Type B pancreatic cell (in vitro differentiated cells): ENCODE data around the gene U2AF1L4. TPM values are rescaled to one million over a fixed set of nuclear protein-coding genes. Genes with fewer than 3 reads are reported as not detected.
"Not testable (repeated sequence)": the region's sequence is repeated elsewhere in the genome, so short reads cannot be mapped to it uniquely, and the experiment has no call there.

Experiments used
- DNase-seq: peaks from one replicate; pipeline ENCODE4 v3.0.0; 2021; ENCODE audit warnings: mixed read lengths; ENCODE audit not compliant: unreplicated experiment; ENCODE audit errors: extremely low spot score
- H3K27ac Mint-ChIP-seq: 2 replicates; pipeline ENCODE4 v1.8.0; 2021; ENCODE audit warnings: mild to moderate bottlenecking, mixed read lengths
- H3K27me3 Mint-ChIP-seq: 2 replicates; pipeline ENCODE4 v1.8.0; 2021; ENCODE audit warnings: mixed read lengths
- H3K36me3 Mint-ChIP-seq: 2 replicates; pipeline ENCODE4 v1.8.0; 2021; ENCODE audit warnings: mixed read lengths
- H3K4me1 Mint-ChIP-seq: one replicate; pipeline ENCODE4 v1.8.0; 2021; ENCODE audit warnings: mixed read lengths; ENCODE audit not compliant: unreplicated experiment
- H3K4me3 Mint-ChIP-seq: 2 replicates; pipeline ENCODE4 v1.8.0; 2021; ENCODE audit warnings: mild to moderate bottlenecking, mixed read lengths
- H3K9me3 Mint-ChIP-seq: 2 replicates; pipeline ENCODE4 v1.8.0; 2021; ENCODE audit warnings: mixed read lengths
- total RNA-seq: library from RNA; stranded (reverse); gene quantifications from 2 replicates; pipeline ENCODE4 v1.2.1, GENCODE V29; 2021; ENCODE audit warnings: low replicate concordance
- TF ChIP-seq, protein P1 (sequence below): fragments of 200-600 bp; sonication (generic); conservative IDR thresholded peaks from 2 replicates; pipeline ENCODE4 v1.5.0; 2021; ENCODE audit warnings: antibody characterized with exemption, mild to moderate bottlenecking

U2AF1L4 gene
- total RNA-seq, 1 donor from 2014 or later: 25.4 TPM

DNA sequence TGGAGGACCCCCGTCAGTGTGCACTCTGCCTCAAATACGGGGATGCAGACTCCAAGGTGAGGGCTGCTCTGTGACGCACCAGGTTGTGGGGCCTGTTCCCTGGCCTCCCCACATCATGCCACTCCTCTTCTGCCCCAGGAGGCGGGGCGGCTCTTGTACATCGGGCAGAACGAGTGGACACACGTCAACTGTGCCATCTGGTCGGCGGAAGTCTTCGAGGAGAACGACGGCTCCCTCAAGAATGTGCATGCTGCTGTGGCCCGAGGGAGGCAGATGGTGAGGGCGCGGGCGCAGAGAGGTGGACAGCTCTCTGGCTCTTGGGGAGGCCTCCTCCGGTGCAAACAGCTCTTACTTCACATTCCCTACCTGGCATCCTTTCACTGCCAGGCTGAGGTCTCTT is 16.2 kb downstream of the U2AF1L4 start:
- TF ChIP-seq, protein P1, sequence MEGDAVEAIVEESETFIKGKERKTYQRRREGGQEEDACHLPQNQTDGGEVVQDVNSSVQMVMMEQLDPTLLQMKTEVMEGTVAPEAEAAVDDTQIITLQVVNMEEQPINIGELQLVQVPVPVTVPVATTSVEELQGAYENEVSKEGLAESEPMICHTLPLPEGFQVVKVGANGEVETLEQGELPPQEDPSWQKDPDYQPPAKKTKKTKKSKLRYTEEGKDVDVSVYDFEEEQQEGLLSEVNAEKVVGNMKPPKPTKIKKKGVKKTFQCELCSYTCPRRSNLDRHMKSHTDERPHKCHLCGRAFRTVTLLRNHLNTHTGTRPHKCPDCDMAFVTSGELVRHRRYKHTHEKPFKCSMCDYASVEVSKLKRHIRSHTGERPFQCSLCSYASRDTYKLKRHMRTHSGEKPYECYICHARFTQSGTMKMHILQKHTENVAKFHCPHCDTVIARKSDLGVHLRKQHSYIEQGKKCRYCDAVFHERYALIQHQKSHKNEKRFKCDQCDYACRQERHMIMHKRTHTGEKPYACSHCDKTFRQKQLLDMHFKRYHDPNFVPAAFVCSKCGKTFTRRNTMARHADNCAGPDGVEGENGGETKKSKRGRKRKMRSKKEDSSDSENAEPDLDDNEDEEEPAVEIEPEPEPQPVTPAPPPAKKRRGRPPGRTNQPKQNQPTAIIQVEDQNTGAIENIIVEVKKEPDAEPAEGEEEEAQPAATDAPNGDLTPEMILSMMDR: no peak

DNA sequence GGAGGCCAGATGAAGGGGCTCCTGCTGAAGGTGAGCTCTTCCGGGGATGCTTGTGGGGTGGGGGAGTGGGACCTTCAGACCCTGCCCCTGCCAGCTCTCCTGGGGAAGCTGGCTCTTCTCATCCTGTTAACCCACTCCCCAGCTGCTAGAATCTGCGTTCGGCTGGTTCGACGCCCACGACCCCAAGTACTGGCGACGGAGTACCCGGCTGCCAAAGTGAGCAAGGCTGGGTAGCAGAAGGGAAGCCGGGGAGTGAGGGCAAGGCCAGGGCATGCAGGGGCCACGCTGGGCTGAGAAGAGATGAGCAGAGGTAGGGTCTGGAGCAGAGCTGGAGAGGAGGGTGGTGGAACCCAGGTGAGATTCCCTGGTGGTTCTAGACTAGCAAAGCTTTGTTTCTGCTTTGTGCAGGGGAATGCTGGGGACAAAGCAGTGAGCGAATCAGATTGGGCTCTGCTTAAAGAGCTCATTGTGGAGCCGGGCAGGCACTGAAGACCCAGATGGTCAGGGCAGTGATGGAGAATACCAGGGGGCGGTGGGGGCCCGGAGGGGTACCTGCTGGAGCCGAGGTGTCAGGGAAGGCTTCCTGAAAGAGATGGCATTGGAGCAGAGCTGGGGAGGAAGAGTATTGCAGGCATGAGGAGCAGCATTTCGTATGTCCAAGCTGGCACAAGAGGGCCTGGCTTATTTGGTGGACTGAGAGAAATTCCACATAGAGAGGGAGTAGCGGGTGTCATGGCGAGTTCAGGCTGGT is 17.1 kb downstream of the U2AF1L4 start:
- Mint-ChIP-seq H3K4me1 (peaks cover 5% of the 10 kb centered on the region), H3K9me3 (no peaks in the 10 kb centered on the region), H3K27ac (no peak overlapping the region), H3K4me3 (no peak overlapping the region), H3K36me3 (peaks cover 14% of the 10 kb centered on the region), H3K27me3 (no peaks in the 10 kb centered on the region)
- TF ChIP-seq, protein P1: no peak
- no peak for DNase-seq

More for the DNA sequence above, 16.2 kb downstream of the U2AF1L4 start:
- Mint-ChIP-seq H3K27me3 (no peaks in the 10 kb centered on the region), H3K9me3 (no peaks in the 10 kb centered on the region), H3K4me3 (no peak overlapping the region), H3K36me3 (peaks cover 14% of the 10 kb centered on the region), H3K27ac (no peak overlapping the region), H3K4me1 (peaks cover 5% of the 10 kb centered on the region)
- no peak for DNase-seq

DNA sequence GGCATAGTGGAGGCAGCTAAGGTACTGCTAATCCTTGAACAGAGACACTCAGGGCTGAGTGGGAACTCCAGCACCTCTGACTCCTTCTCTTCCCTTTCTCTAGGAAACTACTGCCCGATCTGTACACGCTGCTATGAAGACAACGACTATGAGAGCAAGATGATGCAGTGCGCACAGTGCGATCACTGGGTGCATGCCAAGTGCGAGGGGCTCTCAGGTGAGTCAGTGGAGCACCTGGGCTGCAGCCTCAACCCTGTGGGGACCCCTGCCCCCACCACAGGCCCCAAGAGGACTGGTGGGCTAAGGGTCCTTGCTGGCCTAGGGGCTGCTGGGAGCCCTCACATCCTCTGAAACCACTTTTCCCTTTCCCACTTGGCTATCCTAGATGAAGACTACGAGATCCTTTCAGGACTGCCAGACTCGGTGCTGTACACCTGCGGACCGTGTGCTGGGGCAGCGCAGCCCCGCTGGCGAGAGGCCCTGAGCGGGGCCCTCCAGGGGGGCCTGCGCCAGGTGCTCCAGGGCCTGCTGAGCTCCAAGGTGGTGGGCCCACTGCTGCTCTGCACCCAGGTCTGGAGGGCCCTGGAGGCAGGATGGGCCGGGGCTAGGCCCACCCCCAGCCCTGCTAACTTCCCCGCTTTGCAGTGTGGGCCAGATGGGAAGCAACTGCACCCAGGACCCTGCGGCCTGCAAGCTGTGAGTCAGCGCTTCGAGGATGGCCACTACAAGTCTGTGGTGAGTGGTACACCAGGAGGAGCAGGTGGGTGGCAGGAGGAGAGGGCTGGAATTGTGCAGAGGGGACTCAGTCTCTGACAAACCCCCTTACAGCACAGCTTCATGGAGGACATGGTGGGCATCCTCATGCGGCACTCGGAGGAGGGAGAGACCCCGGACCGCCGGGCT is 17.9 kb downstream of the U2AF1L4 start:
- peaks cover 14% of the 10 kb centered on the region for H3K36me3 Mint-ChIP-seq

GRCh38 chr19:35725216-35725861 is 19.9 kb downstream of the U2AF1L4 start:
- Mint-ChIP-seq H3K27me3 (no peaks in the 10 kb centered on the region), H3K27ac (no peak overlapping the region), H3K4me1 (no peaks in the 10 kb centered on the region), H3K9me3 (no peaks in the 10 kb centered on the region), H3K4me3 (no peak overlapping the region), H3K36me3 (peaks cover 4% of the 10 kb centered on the region)
- TF ChIP-seq, protein P1: no peak
- no peak for DNase-seq

More for the DNA sequence above, 17.9 kb downstream of the U2AF1L4 start:
- no peaks in the 10 kb centered on the region for H3K27me3 Mint-ChIP-seq
- no peak overlapping the region for H3K4me3 Mint-ChIP-seq
- TF ChIP-seq, protein P1: no peak
- no peak for DNase-seq
- no peak overlapping the region for H3K27ac Mint-ChIP-seq
- peaks cover 5% of the 10 kb centered on the region for H3K4me1 Mint-ChIP-seq
- no peaks in the 10 kb centered on the region for H3K9me3 Mint-ChIP-seq

DNA sequence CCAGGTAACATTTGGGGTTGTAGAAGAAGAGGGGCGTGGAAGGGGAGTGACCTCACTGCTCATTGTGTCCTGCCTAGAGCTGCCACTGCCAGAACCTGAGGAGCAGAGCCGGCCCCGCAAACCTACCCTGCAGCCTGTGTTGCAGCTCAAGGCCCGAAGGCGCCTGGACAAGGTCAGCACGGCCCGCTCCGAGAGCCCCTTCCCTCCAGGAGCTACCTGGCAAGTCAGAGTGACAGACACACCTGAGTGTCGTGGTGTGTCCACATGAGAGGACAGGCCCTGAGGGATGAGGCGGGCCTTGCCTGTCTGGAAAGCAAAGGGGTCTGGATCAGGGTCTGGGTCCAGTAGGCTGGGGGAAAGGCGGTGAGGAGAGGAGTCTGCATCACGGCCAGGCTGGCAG is 20.7 kb downstream of the U2AF1L4 start:
- Mint-ChIP-seq H3K9me3 (no peaks in the 10 kb centered on the region), H3K27me3 (no peaks in the 10 kb centered on the region), H3K36me3 (no peaks in the 10 kb centered on the region), H3K4me3 (no peak overlapping the region), H3K4me1 (no peaks in the 10 kb centered on the region), H3K27ac (no peak overlapping the region)
- TF ChIP-seq, protein P1: no peak
- DNase-seq: no peak

GRCh38 chr19:35724132-35724531 is 21.1 kb downstream of the U2AF1L4 start:
- DNase-seq, H3K27me3 Mint-ChIP-seq, H3K4me3 Mint-ChIP-seq, H3K4me1 Mint-ChIP-seq, H3K36me3 Mint-ChIP-seq, H3K27ac Mint-ChIP-seq, H3K9me3 Mint-ChIP-seq: not testable (repeated sequence)
